HG02759 (cell line): ENCODE results near the gene CFAP20DC.
A peak's percentile ranks its signal among the peaks of the same experiment; 100 is the strongest.
"Not testable (repeated sequence)": the region's sequence is repeated elsewhere in the genome, so short reads cannot be mapped to it uniquely, and the experiment has no call there.

Experiments used
- ATAC-seq: cut with Tn5 transposase; IDR thresholded peaks from one replicate; pipeline ENCODE4 v1.9.1; 2021; ENCODE audit warnings: mild to moderate bottlenecking, moderate library complexity; ENCODE audit not compliant: unreplicated experiment

The CFAP20DC gene

GRCh38 chr3:59049671-59050331 lies at the start of gene CFAP20DC:
Gene CFAP20DC (minus strand): TSS chr3:59050025. CDS start chr3:59049631, 394 bp downstream.
- ATAC-seq = peak; percentile 99

GRCh38 chr3:59098516-59098915 lies 48.7 kb upstream of the CFAP20DC start:
- ATAC-seq = not testable (repeated sequence)

- no peak for ATAC-seq
Observed at GRCh38 chr3:59094446-59094845, 44.6 kb upstream of the CFAP20DC start.

GRCh38 chr3:59093521-59093920 lies 43.7 kb upstream of the CFAP20DC start:
- no peak for ATAC-seq

- no peak for ATAC-seq
Observed at GRCh38 chr3:59088761-59089160, 38.9 kb upstream of the CFAP20DC start.

- no peak for ATAC-seq
Observed at GRCh38 chr3:59085976-59086375, 36.2 kb upstream of the CFAP20DC start.

- ATAC-seq = no peak
Observed at GRCh38 chr3:59084583-59084982, 34.8 kb upstream of the CFAP20DC start.

- no peak for ATAC-seq
Observed at GRCh38 chr3:59082106-59082505, 32.3 kb upstream of the CFAP20DC start.

- ATAC-seq = no peak
Observed at GRCh38 chr3:59081071-59081470, 31.2 kb upstream of the CFAP20DC start.

GRCh38 chr3:59079962-59080361 lies 30.1 kb upstream of the CFAP20DC start:
- ATAC-seq = no peak

GRCh38 chr3:59074764-59075163 lies 24.9 kb upstream of the CFAP20DC start:
- ATAC-seq = no peak

- ATAC-seq = no peak
Observed at GRCh38 chr3:59072681-59073080, 22.9 kb upstream of the CFAP20DC start.

- no peak for ATAC-seq
Observed at GRCh38 chr3:59069838-59070237, 20.0 kb upstream of the CFAP20DC start.

- no peak for ATAC-seq
Observed at GRCh38 chr3:59065240-59065639, 15.4 kb upstream of the CFAP20DC start.

GRCh38 chr3:59064728-59065127 lies 14.9 kb upstream of the CFAP20DC start:
- no peak for ATAC-seq

- ATAC-seq = no peak
Observed at GRCh38 chr3:59064276-59064675, 14.5 kb upstream of the CFAP20DC start.

- ATAC-seq = no peak
Observed at GRCh38 chr3:59056706-59057105, 6.9 kb upstream of the CFAP20DC start.

- ATAC-seq = no peak
Observed at GRCh38 chr3:59052803-59053411, 3.1 kb upstream of the CFAP20DC start.

GRCh38 chr3:59050811-59051414 lies 1.1 kb upstream of the CFAP20DC start:
- not testable (repeated sequence) for ATAC-seq

GRCh38 chr3:59046839-59047238 lies 3.0 kb downstream of the CFAP20DC start:
- ATAC-seq = no peak

GRCh38 chr3:59043391-59043790 lies 6.4 kb downstream of the CFAP20DC start:
- ATAC-seq = no peak

- ATAC-seq = no peak
Observed at GRCh38 chr3:59040902-59041301, 8.9 kb downstream of the CFAP20DC start.
